H9 (cell line): ENCODE measurements around the gene AFAP1. TPM values are rescaled to one million over a fixed set of nuclear protein-coding genes. Genes with fewer than 3 reads are reported as not detected.

Experiments
- DNase-seq: peaks from one replicate; pipeline ENCODE4 v3.0.0-alpha.2; 2017
- H2AFZ ChIP-seq: one replicate; pipeline ENCODE4 v1.6.1; 2013; ENCODE audit warnings: mild to moderate bottlenecking, low read length, control low read depth, moderate library complexity
- H2AK5ac ChIP-seq: 2 replicates; pipeline ENCODE4 v1.6.1; 2013; ENCODE audit warnings: low read length, control low read depth, mixed read lengths; ENCODE audit not compliant: insufficient read length
- H2BK120ac ChIP-seq: one replicate; pipeline ENCODE4 v1.6.1; 2013; ENCODE audit warnings: low read depth, mild to moderate bottlenecking, low read length, control low read depth, inconsistent platforms; ENCODE audit not compliant: poor library complexity, severe bottlenecking
- H2BK12ac ChIP-seq: 2 replicates; pipeline ENCODE4 v1.6.1; 2013; ENCODE audit warnings: low read length, control low read depth, mixed read lengths, low read depth; ENCODE audit not compliant: insufficient read length
- H2BK15ac ChIP-seq: 2 replicates; pipeline ENCODE4 v1.6.1; 2013; ENCODE audit warnings: low read depth, low read length, control low read depth
- H2BK20ac ChIP-seq: one replicate; pipeline ENCODE4 v1.6.1; 2013; ENCODE audit warnings: low read depth, mild to moderate bottlenecking, low read length, control low read depth, inconsistent platforms; ENCODE audit not compliant: poor library complexity, severe bottlenecking
- H2BK5ac ChIP-seq: 2 replicates; pipeline ENCODE4 v1.6.1; 2013; ENCODE audit warnings: low read length, control low read depth, mixed read lengths; ENCODE audit not compliant: insufficient read length
- H3K14ac ChIP-seq: 2 replicates; pipeline ENCODE4 v1.6.1; 2013; ENCODE audit warnings: low read length, control low read depth; ENCODE audit not compliant: insufficient read depth
- H3K18ac ChIP-seq: 2 replicates; pipeline ENCODE4 v1.6.1; 2013; ENCODE audit warnings: low read depth, mild to moderate bottlenecking, mixed read lengths, low read length, control low read depth; ENCODE audit not compliant: insufficient read length
- H3K23ac ChIP-seq: 2 replicates; pipeline ENCODE4 v1.6.1; 2013; ENCODE audit warnings: low read length, control low read depth, mixed read lengths, low read depth; ENCODE audit not compliant: insufficient read length
- H3K23me2 ChIP-seq: 2 replicates; pipeline ENCODE4 v1.6.1; 2013; ENCODE audit warnings: low read depth, mild to moderate bottlenecking, mixed read lengths, low read length, control low read depth; ENCODE audit not compliant: insufficient read length, poor library complexity, severe bottlenecking
- H3K27ac ChIP-seq: 2 replicates; pipeline ENCODE4 v1.5.1; 2013; ENCODE audit warnings: low read length, control low read depth, mixed read lengths, low read depth; ENCODE audit not compliant: insufficient read length
- H3K27me3 ChIP-seq: 2 replicates; pipeline ENCODE4 v1.6.1; 2013; ENCODE audit warnings: low read length, control low read depth, inconsistent platforms; ENCODE audit not compliant: insufficient read depth
- H3K4ac ChIP-seq: 2 replicates; pipeline ENCODE4 v1.6.1; 2013; ENCODE audit warnings: low read depth, mild to moderate bottlenecking, control low read depth, inconsistent platforms, low read length, moderate library complexity
- H3K4me1 ChIP-seq: 2 replicates; pipeline ENCODE4 v1.6.1; 2013; ENCODE audit warnings: low read length, control low read depth, inconsistent platforms; ENCODE audit not compliant: insufficient read depth
- H3K4me2 ChIP-seq: 2 replicates; pipeline ENCODE4 v1.6.1; 2013; ENCODE audit warnings: low read length, control low read depth, mixed read lengths; ENCODE audit not compliant: insufficient read length, insufficient read depth
- H3K56ac ChIP-seq: 2 replicates; pipeline ENCODE4 v1.6.1; 2013; ENCODE audit warnings: low read depth, mild to moderate bottlenecking, mixed read lengths, low read length, control low read depth; ENCODE audit not compliant: insufficient read length
- H3K79me1 ChIP-seq: 2 replicates; pipeline ENCODE4 v1.6.1; 2013; ENCODE audit warnings: low read depth, mild to moderate bottlenecking, moderate library complexity, low read length, control low read depth, inconsistent platforms; ENCODE audit not compliant: insufficient read depth, poor library complexity, severe bottlenecking
- H3K79me2 ChIP-seq: 2 replicates; pipeline ENCODE4 v1.6.1; 2013; ENCODE audit warnings: low read length, control low read depth, inconsistent platforms; ENCODE audit not compliant: insufficient read depth
- H3K9ac ChIP-seq: 2 replicates; pipeline ENCODE4 v1.6.1; 2013; ENCODE audit warnings: low read length, control low read depth, mixed read lengths; ENCODE audit not compliant: insufficient read length; ENCODE audit errors: extremely low read depth
- H3K9me3 ChIP-seq: one replicate; pipeline ENCODE4 v1.6.1; 2013; ENCODE audit warnings: low read depth, low read length, inconsistent platforms; ENCODE audit not compliant: control insufficient read depth
- H3T11ph ChIP-seq: one replicate; pipeline ENCODE4 v1.6.1; 2013; ENCODE audit warnings: mild to moderate bottlenecking, low read length, control low read depth, inconsistent platforms
- H4K20me1 ChIP-seq: one replicate; pipeline ENCODE4 v1.6.1; 2013; ENCODE audit not compliant: control insufficient read depth, insufficient read length, insufficient read depth
- H4K5ac ChIP-seq: 2 replicates; pipeline ENCODE4 v1.6.1; 2013; ENCODE audit warnings: low read depth, mild to moderate bottlenecking, mixed read lengths, low read length, control low read depth; ENCODE audit not compliant: insufficient read length
- H4K8ac ChIP-seq: replicated peaks from 2 replicates; pipeline ENCODE4 v1.6.1; 2013; ENCODE audit warnings: low read length, control low read depth, mixed read lengths, low read depth; ENCODE audit not compliant: insufficient read length
- H4K91ac ChIP-seq: 2 replicates; pipeline ENCODE4 v1.6.1; 2013; ENCODE audit warnings: low read depth, mild to moderate bottlenecking, moderate library complexity, mixed read lengths, low read length, control low read depth; ENCODE audit not compliant: insufficient read length
- H3K27ac Mint-ChIP-seq, 3 experiments: 2 replicates in 2 of 3; 3 replicates in 1 of 3; pipeline ENCODE4 v1.8.0; 2020 to 2021; ENCODE audit warnings: mixed read lengths in 3 of 3, mild to moderate bottlenecking in 1 of 3, moderate library complexity in 1 of 3
- H3K27me3 Mint-ChIP-seq: 2 replicates; pipeline ENCODE4 v1.8.0; 2021; ENCODE audit warnings: low read depth, mild to moderate bottlenecking, moderate library complexity, mixed read lengths
- H3K36me3 Mint-ChIP-seq, 3 experiments: 2 replicates in 2 of 3; 3 replicates in 1 of 3; pipeline ENCODE4 v1.8.0; 2020 to 2021; ENCODE audit warnings: low read depth in 3 of 3, mixed read lengths in 3 of 3; ENCODE audit not compliant: insufficient read depth in 1 of 3
- H3K4me1 Mint-ChIP-seq, 2 experiments: 2 replicates each; pipeline ENCODE4 v1.8.0; 2020; ENCODE audit warnings: mixed read lengths in 2 of 2
- H3K4me3 Mint-ChIP-seq, 2 experiments: 2 replicates in 1 of 2; 3 replicates in 1 of 2; pipeline ENCODE4 v1.8.0; 2020 to 2021; ENCODE audit warnings: mild to moderate bottlenecking in 2 of 2, mixed read lengths in 2 of 2, moderate library complexity in 1 of 2
- H3K9me3 Mint-ChIP-seq, 2 experiments: 2 replicates in 1 of 2; 3 replicates in 1 of 2; pipeline ENCODE4 v1.8.0; 2020; ENCODE audit warnings: mild to moderate bottlenecking in 2 of 2, mixed read lengths in 2 of 2, moderate library complexity in 1 of 2
- CTCF ChIP-seq: fragments of 200-600 bp; sonication (generic); conservative IDR thresholded peaks from 3 replicates; pipeline ENCODE4 v1.8.0; 2021; ENCODE audit warnings: antibody characterized with exemption, mild to moderate bottlenecking
- WGBS: extraction: QIAGEN DNeasy Blood & Tissue Kit; methylation state at CpG from one replicate; pipeline ENCODE4 v1.1.7; 2013; ENCODE audit warnings: missing lambda C conversion rate, low lambda C conversion rate, mixed read lengths; ENCODE audit not compliant: insufficient read length; ENCODE audit errors: extremely low coverage; 5-methylcytosine and 5-hydroxymethylcytosine counted together
- total RNA-seq: library from RNA; stranded (reverse); gene quantifications from 2 replicates; pipeline ENCODE4 v1.2.1, GENCODE V29; 2021

Gene AFAP1
- total RNA-seq, 1 experiment from 2014 or later: 6.5 TPM

DNA sequence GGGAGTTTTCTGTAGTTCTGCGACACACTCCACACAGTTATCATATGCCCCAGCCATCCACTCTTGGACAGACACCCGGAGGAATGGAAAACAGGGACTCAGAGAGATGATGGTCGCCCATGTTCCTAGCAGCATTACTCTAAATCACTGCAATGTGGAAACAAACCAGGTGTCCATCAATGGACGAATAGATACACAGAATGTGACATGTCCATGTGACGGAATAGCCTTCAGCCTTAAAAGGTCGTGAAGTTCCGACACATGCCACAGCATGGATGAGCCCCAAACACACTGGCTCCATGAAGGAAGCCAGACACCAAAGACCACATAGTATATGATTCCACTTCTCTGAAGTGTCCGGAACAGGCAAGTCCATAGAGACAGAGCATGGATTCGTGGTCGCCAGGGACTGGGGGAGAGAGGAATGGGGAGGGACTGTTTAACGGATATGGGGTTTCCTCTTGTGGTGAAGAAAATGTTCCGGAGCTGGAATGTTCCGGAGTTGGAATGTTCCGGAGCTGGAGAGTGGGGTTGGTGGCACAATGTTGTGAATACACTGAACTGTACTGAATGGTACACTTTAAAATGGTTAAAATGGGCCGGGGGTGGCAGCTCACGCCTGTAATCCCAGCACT is 28.7 kb upstream of the AFAP1 start:
- Histone ChIP-seq H4K20me1 (peaks cover 2% of the 10 kb centered on the region), H2AK5ac (no peak overlapping the region), H4K5ac (no peak overlapping the region), H4K8ac (no peak overlapping the region), H3K4me1 (no peaks in the 10 kb centered on the region; the same call in 1 of the 2 replicates), H4K91ac (no peak overlapping the region), H3K14ac (no peak overlapping the region), H3K9ac (no peak overlapping the region), H2BK20ac (no peak overlapping the region), H3K27me3 (no peaks in the 10 kb centered on the region), H3K18ac (no peak overlapping the region), H3K23me2 (peaks cover 2% of the 10 kb centered on the region), H3K79me2 (no peaks in the 10 kb centered on the region), H2BK15ac (no peak overlapping the region), H3K4me2 (no peak overlapping the region), H3K4ac (no peak overlapping the region), H3K79me1 (no peaks in the 10 kb centered on the region), H3K27ac (no peak overlapping the region), H3K23ac (no peak overlapping the region), H2BK120ac (no peak overlapping the region), H3K56ac (no peak overlapping the region), H2BK5ac (no peak overlapping the region), H3K9me3 (no peaks in the 10 kb centered on the region), H3T11ph (no peak overlapping the region), H2BK12ac (no peak overlapping the region), H2AFZ (no peak overlapping the region)
- no CpG with 5 or more reads among the region's 16 CpGs for WGBS
- H3K36me3 Mint-ChIP-seq: no peaks in the 10 kb centered on the region; a peak in 1 of 7 replicates
- H3K4me1 Mint-ChIP-seq: peaks cover 21 to 27% of the 10 kb centered on the region in 2 experiments
- H3K27me3 Mint-ChIP-seq: no peaks in the 10 kb centered on the region; the same call in 1 of the 2 replicates
- TF ChIP-seq CTCF: no peak
- H3K4me3 Mint-ChIP-seq: no peak overlapping the region
- H3K9me3 Mint-ChIP-seq: no peaks in the 10 kb centered on the region; a peak in 1 of 5 replicates
- DNase-seq: no peak
- no peak overlapping the region for H3K27ac Mint-ChIP-seq
